Peyer's patch (tissue), 4 donors: ENCODE results near the gene CASQ1.

ENCODE experiments used
- POLR2A ChIP-seq, 2 donors: fragments of 450-650 bp; IDR thresholded peaks; one replicate each; pipeline ENCODE4 v1.5.1; 2017; ENCODE audit warnings: antibody characterized with exemption in 2 of 2, mild to moderate bottlenecking in 2 of 2, moderate library complexity in 2 of 2
- TF ChIP-seq, protein P1 (sequence below), 6 experiments: fragments of 450-650 bp in 4 of 6; fragments of 200-600 bp in 2 of 6; sonication (generic) in 1 of 6; IDR thresholded peaks; one replicate each; pipeline ENCODE4 v1.5.1; 2017 to 2019; ENCODE audit warnings: antibody characterized with exemption in 6 of 6, mild to moderate bottlenecking in 3 of 6, moderate library complexity in 1 of 6

DNA sequence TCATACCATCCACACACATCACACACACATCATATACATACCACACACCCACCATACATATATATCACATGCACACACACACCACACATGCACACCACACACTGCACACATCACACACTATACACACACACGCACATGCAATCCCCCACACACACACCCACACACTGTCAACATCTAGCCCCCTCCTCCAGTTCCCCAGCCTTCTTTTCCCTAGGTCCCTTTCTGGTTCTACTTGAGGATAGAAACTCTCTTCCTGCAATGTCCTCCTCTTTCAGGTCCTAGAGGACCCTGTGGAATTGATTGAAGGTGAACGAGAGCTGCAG lies 4.3 kb downstream of the CASQ1 start:
- TF ChIP-seq, protein P1, sequence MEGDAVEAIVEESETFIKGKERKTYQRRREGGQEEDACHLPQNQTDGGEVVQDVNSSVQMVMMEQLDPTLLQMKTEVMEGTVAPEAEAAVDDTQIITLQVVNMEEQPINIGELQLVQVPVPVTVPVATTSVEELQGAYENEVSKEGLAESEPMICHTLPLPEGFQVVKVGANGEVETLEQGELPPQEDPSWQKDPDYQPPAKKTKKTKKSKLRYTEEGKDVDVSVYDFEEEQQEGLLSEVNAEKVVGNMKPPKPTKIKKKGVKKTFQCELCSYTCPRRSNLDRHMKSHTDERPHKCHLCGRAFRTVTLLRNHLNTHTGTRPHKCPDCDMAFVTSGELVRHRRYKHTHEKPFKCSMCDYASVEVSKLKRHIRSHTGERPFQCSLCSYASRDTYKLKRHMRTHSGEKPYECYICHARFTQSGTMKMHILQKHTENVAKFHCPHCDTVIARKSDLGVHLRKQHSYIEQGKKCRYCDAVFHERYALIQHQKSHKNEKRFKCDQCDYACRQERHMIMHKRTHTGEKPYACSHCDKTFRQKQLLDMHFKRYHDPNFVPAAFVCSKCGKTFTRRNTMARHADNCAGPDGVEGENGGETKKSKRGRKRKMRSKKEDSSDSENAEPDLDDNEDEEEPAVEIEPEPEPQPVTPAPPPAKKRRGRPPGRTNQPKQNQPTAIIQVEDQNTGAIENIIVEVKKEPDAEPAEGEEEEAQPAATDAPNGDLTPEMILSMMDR (IDR thresholded peaks at IDR 0.05) = no peak
- no peak for TF ChIP-seq POLR2A (IDR thresholded peaks at IDR 0.05)
